ENCODE measurements around the gene GALE. TPM values are rescaled to one million over a fixed set of nuclear protein-coding genes. Genes with fewer than 3 reads are reported as not detected.
"Not testable (repeated sequence)": the region's sequence is repeated elsewhere in the genome, so short reads cannot be mapped to it uniquely, and the experiment has no call there.

GALE gene
- polyA plus RNA-seq, 1 donor (not counting 4 experiments of a cell fraction or from before 2014, with no cell fraction given) = 52.8 TPM

- no peak for FAIRE-seq
- no peak for DNase-seq (ENCODE audit: low read depth, low spot score)
- dilution Hi-C loops (cut with MboI; ENCODE audit: extremely low pct_ligation_motif_present, low sequenced_read_pairs) = no loop called here
- Histone ChIP-seq H4K20me1 (ENCODE audit: control insufficient read depth, extremely low read depth, insufficient read depth, low read length) (no peaks in the 10 kb centered on the region), H3K9me1 (ENCODE audit: control insufficient read depth, extremely low read depth, insufficient read depth, low read length) (no peaks in the 10 kb centered on the region), H3K4me3 (ENCODE audit: control insufficient read depth in 2 of 3, extremely low read depth in 1 of 3, insufficient read depth in 2 of 3, low read depth in 1 of 3, low read length in 3 of 3) (no peak overlapping the region), H3K4me2 (ENCODE audit: control insufficient read depth, extremely low read depth, insufficient read depth, low read depth, low read length) (no peak overlapping the region), H3K9me3 (ENCODE audit: control insufficient read depth, low read depth, low read length) (no peaks in the 10 kb centered on the region), H3K36me3 (ENCODE audit: control insufficient read depth in 2 of 2, extremely low read depth in 1 of 2, insufficient read depth in 2 of 2, low read length in 2 of 2) (no peaks in the 10 kb centered on the region), H3K27ac (ENCODE audit: control insufficient read depth, insufficient read depth, low read length) (no peak overlapping the region), H3K79me2 (ENCODE audit: control insufficient read depth, insufficient read depth, low read length) (no peaks in the 10 kb centered on the region), H3K9ac (ENCODE audit: control insufficient read depth, extremely low read depth, insufficient read depth, low read length) (no peak overlapping the region), H2AFZ (ENCODE audit: control insufficient read depth, low read length) (no peak overlapping the region), H3K4me1 (ENCODE audit: control insufficient read depth, extremely low read depth, insufficient read depth, low read length) (peaks cover 3% of the 10 kb centered on the region), H3K27me3 (ENCODE audit: control insufficient read depth, extremely low read depth, insufficient read depth, low read length) (peaks cover 6% of the 10 kb centered on the region)
- TF ChIP-seq EZH2 (IDR thresholded peaks at IDR 0.05; ENCODE audit: low read length) (no peak), CTCF (optimal IDR thresholded peaks at IDR 0.05 in 1 of 3, IDR thresholded peaks at IDR 0.05 in 1 of 3, conservative IDR thresholded peaks at IDR 0.05 in 1 of 3; ENCODE audit: extremely low read depth in 1 of 3, insufficient read depth in 2 of 3, low read length in 3 of 3) (no peak)
Measured at GRCh38 chr1:23836037-23836436, 35.5 kb upstream of the GALE start.

GRCh38 chr1:23834156-23834555, 33.6 kb upstream of the GALE start:
- H3K79me2 ChIP-seq (ENCODE audit: control insufficient read depth, insufficient read depth, low read length); H4K20me1 ChIP-seq (ENCODE audit: control insufficient read depth, extremely low read depth, insufficient read depth, low read length); FAIRE-seq; H3K9me1 ChIP-seq (ENCODE audit: control insufficient read depth, extremely low read depth, insufficient read depth, low read length); H3K9ac ChIP-seq (ENCODE audit: control insufficient read depth, extremely low read depth, insufficient read depth, low read length); dilution Hi-C loops (cut with MboI; ENCODE audit: extremely low pct_ligation_motif_present, low sequenced_read_pairs); H3K27me3 ChIP-seq (ENCODE audit: control insufficient read depth, extremely low read depth, insufficient read depth, low read length); H3K36me3 ChIP-seq (ENCODE audit: control insufficient read depth in 2 of 2, extremely low read depth in 1 of 2, insufficient read depth in 2 of 2, low read length in 2 of 2); H3K9me3 ChIP-seq (ENCODE audit: control insufficient read depth, low read depth, low read length); H2AFZ ChIP-seq (ENCODE audit: control insufficient read depth, low read length); DNase-seq (ENCODE audit: low read depth, low spot score); H3K27ac ChIP-seq (ENCODE audit: control insufficient read depth, insufficient read depth, low read length); H3K4me3 ChIP-seq (ENCODE audit: control insufficient read depth in 2 of 3, extremely low read depth in 1 of 3, insufficient read depth in 2 of 3, low read depth in 1 of 3, low read length in 3 of 3); H3K4me1 ChIP-seq (ENCODE audit: control insufficient read depth, extremely low read depth, insufficient read depth, low read length); H3K4me2 ChIP-seq (ENCODE audit: control insufficient read depth, extremely low read depth, insufficient read depth, low read depth, low read length): not testable (repeated sequence)

- Histone ChIP-seq H3K27me3 (ENCODE audit: control insufficient read depth, extremely low read depth, insufficient read depth, low read length) (no peaks in the 10 kb centered on the region), H2AFZ (ENCODE audit: control insufficient read depth, low read length) (no peak overlapping the region), H3K9ac (ENCODE audit: control insufficient read depth, extremely low read depth, insufficient read depth, low read length) (no peak overlapping the region), H3K27ac (ENCODE audit: control insufficient read depth, insufficient read depth, low read length) (no peak overlapping the region), H3K4me2 (ENCODE audit: control insufficient read depth, extremely low read depth, insufficient read depth, low read depth, low read length) (no peak overlapping the region), H3K9me1 (ENCODE audit: control insufficient read depth, extremely low read depth, insufficient read depth, low read length) (no peaks in the 10 kb centered on the region), H3K4me3 (ENCODE audit: control insufficient read depth in 2 of 3, extremely low read depth in 1 of 3, insufficient read depth in 2 of 3, low read depth in 1 of 3, low read length in 3 of 3) (no peak overlapping the region), H3K79me2 (ENCODE audit: control insufficient read depth, insufficient read depth, low read length) (peaks cover 6% of the 10 kb centered on the region), H3K9me3 (ENCODE audit: control insufficient read depth, low read depth, low read length) (no peaks in the 10 kb centered on the region), H3K4me1 (ENCODE audit: control insufficient read depth, extremely low read depth, insufficient read depth, low read length) (peaks cover 3% of the 10 kb centered on the region), H3K36me3 (ENCODE audit: control insufficient read depth in 2 of 2, extremely low read depth in 1 of 2, insufficient read depth in 2 of 2, low read length in 2 of 2) (no peaks in the 10 kb centered on the region), H4K20me1 (ENCODE audit: control insufficient read depth, extremely low read depth, insufficient read depth, low read length) (no peaks in the 10 kb centered on the region)
- DNase-seq (ENCODE audit: low read depth, low spot score) (no peak), FAIRE-seq (no peak)
- TF ChIP-seq EZH2 (IDR thresholded peaks at IDR 0.05; ENCODE audit: low read length) = no peak
- no peak for TF ChIP-seq CTCF (optimal IDR thresholded peaks at IDR 0.05 in 1 of 3, IDR thresholded peaks at IDR 0.05 in 1 of 3, conservative IDR thresholded peaks at IDR 0.05 in 1 of 3; ENCODE audit: extremely low read depth in 1 of 3, insufficient read depth in 2 of 3, low read length in 3 of 3)
- dilution Hi-C loops (cut with MboI; ENCODE audit: extremely low pct_ligation_motif_present, low sequenced_read_pairs) = no loop called here
Measured at GRCh38 chr1:23827717-23828116, 27.2 kb upstream of the GALE start.

DNA sequence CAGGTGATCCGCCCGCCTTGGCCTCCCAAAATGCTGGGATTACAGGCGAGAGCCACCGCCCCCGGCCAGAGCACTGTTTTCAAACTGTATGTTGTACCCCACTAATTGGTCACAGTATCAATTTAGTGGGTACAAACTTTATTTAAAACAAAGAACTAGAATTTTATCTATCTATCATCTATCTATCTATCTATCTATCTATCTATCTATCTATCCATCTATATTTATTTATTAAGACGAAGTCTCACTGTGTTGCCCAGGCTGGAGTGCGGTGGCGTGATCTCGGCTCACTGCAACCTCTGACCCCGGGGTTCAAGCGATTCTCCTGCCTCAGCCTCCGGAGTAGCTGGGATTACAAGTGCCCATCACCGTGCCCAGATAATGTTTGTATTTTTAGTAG, 26.0 kb upstream of the GALE start:
- H3K9me3 ChIP-seq (ENCODE audit: control insufficient read depth, low read depth, low read length); H4K20me1 ChIP-seq (ENCODE audit: control insufficient read depth, extremely low read depth, insufficient read depth, low read length); H3K4me1 ChIP-seq (ENCODE audit: control insufficient read depth, extremely low read depth, insufficient read depth, low read length); H3K4me3 ChIP-seq (ENCODE audit: control insufficient read depth in 2 of 3, extremely low read depth in 1 of 3, insufficient read depth in 2 of 3, low read depth in 1 of 3, low read length in 3 of 3); H3K27ac ChIP-seq (ENCODE audit: control insufficient read depth, insufficient read depth, low read length); H3K9ac ChIP-seq (ENCODE audit: control insufficient read depth, extremely low read depth, insufficient read depth, low read length); H3K79me2 ChIP-seq (ENCODE audit: control insufficient read depth, insufficient read depth, low read length); H2AFZ ChIP-seq (ENCODE audit: control insufficient read depth, low read length); H3K36me3 ChIP-seq (ENCODE audit: control insufficient read depth in 2 of 2, extremely low read depth in 1 of 2, insufficient read depth in 2 of 2, low read length in 2 of 2); H3K27me3 ChIP-seq (ENCODE audit: control insufficient read depth, extremely low read depth, insufficient read depth, low read length); H3K4me2 ChIP-seq (ENCODE audit: control insufficient read depth, extremely low read depth, insufficient read depth, low read depth, low read length); dilution Hi-C loops (cut with MboI; ENCODE audit: extremely low pct_ligation_motif_present, low sequenced_read_pairs); DNase-seq (ENCODE audit: low read depth, low spot score); FAIRE-seq; H3K9me1 ChIP-seq (ENCODE audit: control insufficient read depth, extremely low read depth, insufficient read depth, low read length): not testable (repeated sequence)

Measured in keratinocyte (primary cell).